ENCODE data around the gene TTC16. TPM values are rescaled to one million over a fixed set of nuclear protein-coding genes. Genes with fewer than 3 reads are reported as not detected.

Gene TTC16
- total RNA-seq, 2 experiments from 2014 or later: 1.6 to 2.1 TPM

GRCh38 chr9:127724012-127724411 is 8.1 kb downstream of the TTC16 start:
- no peaks in the 10 kb centered on the region for H3K9me3 Mint-ChIP-seq
- CTCF ChIA-PET: interaction anchor here (2.7 kb wide), 1 partner anchor 11 kb away, joined by 7 read pairs; the partner anchor contains the start of gene TOR2A
- H3K36me3 Mint-ChIP-seq (ENCODE audit: low read depth): no peaks in the 10 kb centered on the region
- intact Hi-C loops (cut with DNase I, micrococcal nuclease): no loop called here
- TF ChIP-seq CTCF (IDR thresholded peaks at IDR 0.05): no peak
- Histone ChIP-seq H3K4me1 (ENCODE audit: insufficient read depth, low read length) (peaks cover 36% of the 10 kb centered on the region), H3K27ac (ENCODE audit: low read depth in 1 of 2, low read length in 2 of 2) (no peak overlapping the region), H3K4me3 (ENCODE audit: low read length) (no peak overlapping the region), H3K27me3 (ENCODE audit: control insufficient read depth in 1 of 2, insufficient read depth in 2 of 2, low read length in 2 of 2) (no peaks in the 10 kb centered on the region), H3K9me3 (ENCODE audit: control insufficient read depth in 1 of 2, insufficient read depth in 1 of 2, low read length in 2 of 2) (no peaks in the 10 kb centered on the region), H3K36me3 (ENCODE audit: insufficient read depth, low read length) (no peaks in the 10 kb centered on the region)
- peaks cover 10% of the 10 kb centered on the region for H3K4me1 Mint-ChIP-seq (ENCODE audit: low read depth)
- POLR2A ChIA-PET: interaction anchor here (0.6 to 1.1 kb wide), 2 partner anchors 8 to 724 kb away, joined by 4 read pairs; partner anchors contain the start of genes PTRH1 and TTC16
- no peaks in the 10 kb centered on the region for H3K27me3 Mint-ChIP-seq
- DNase-seq: no peak
- ATAC-seq (ENCODE audit: poor library complexity): no peak
- H3K27ac Mint-ChIP-seq: no peak overlapping the region
- no peak overlapping the region for H3K4me3 Mint-ChIP-seq

GRCh38 chr9:127726871-127727270 is 11.0 kb downstream of the TTC16 start:
- Mint-ChIP-seq H3K4me3 (no peak overlapping the region), H3K4me1 (ENCODE audit: low read depth) (no peaks in the 10 kb centered on the region), H3K27ac (no peak overlapping the region), H3K36me3 (ENCODE audit: low read depth) (peaks cover 4% of the 10 kb centered on the region), H3K9me3 (no peaks in the 10 kb centered on the region), H3K27me3 (no peaks in the 10 kb centered on the region)
- ATAC-seq (ENCODE audit: poor library complexity): no peak
- ChIA-PET POLR2A (no interaction called here), CTCF (no interaction called here)
- no peak overlapping the region for H3K27ac ChIP-seq (ENCODE audit: low read depth in 1 of 2, low read length in 2 of 2)
- intact Hi-C loops (cut with DNase I, micrococcal nuclease): no loop called here
- no peak overlapping the region for H3K4me3 ChIP-seq (ENCODE audit: low read length)
- no peak for TF ChIP-seq CTCF (IDR thresholded peaks at IDR 0.05)
- H3K9me3 ChIP-seq (ENCODE audit: control insufficient read depth in 1 of 2, insufficient read depth in 1 of 2, low read length in 2 of 2): no peaks in the 10 kb centered on the region
- peaks cover 10% of the 10 kb centered on the region for H3K4me1 ChIP-seq (ENCODE audit: insufficient read depth, low read length)
- DNase-seq: no peak
- H3K36me3 ChIP-seq (ENCODE audit: insufficient read depth, low read length): peaks cover 9% of the 10 kb centered on the region
- H3K27me3 ChIP-seq (ENCODE audit: control insufficient read depth in 1 of 2, insufficient read depth in 2 of 2, low read length in 2 of 2): no peaks in the 10 kb centered on the region

GRCh38 chr9:127728808-127729207 is 12.9 kb downstream of the TTC16 start:
- no peak for TF ChIP-seq CTCF (IDR thresholded peaks at IDR 0.05)
- H3K27ac Mint-ChIP-seq: no peak overlapping the region
- H3K9me3 Mint-ChIP-seq: no peaks in the 10 kb centered on the region
- peaks cover 4% of the 10 kb centered on the region for H3K4me1 ChIP-seq (ENCODE audit: insufficient read depth, low read length)
- H3K4me1 Mint-ChIP-seq (ENCODE audit: low read depth): no peaks in the 10 kb centered on the region
- ChIA-PET CTCF (interaction anchor here (0.6 kb wide), 1 partner anchor 28 kb away, joined by 3 read pairs; no protein-coding TSS in a partner anchor), POLR2A (interaction anchor here (1.3 kb wide), 1 partner anchor 57 kb away, joined by 3 read pairs; no protein-coding TSS in a partner anchor)
- H3K36me3 ChIP-seq (ENCODE audit: insufficient read depth, low read length): peaks cover 22% of the 10 kb centered on the region
- H3K4me3 ChIP-seq (ENCODE audit: low read length): no peak overlapping the region
- no peak overlapping the region for H3K27ac ChIP-seq (ENCODE audit: low read depth in 1 of 2, low read length in 2 of 2)
- peaks cover 5% of the 10 kb centered on the region for H3K36me3 Mint-ChIP-seq (ENCODE audit: low read depth)
- no peaks in the 10 kb centered on the region for H3K27me3 Mint-ChIP-seq
- no peaks in the 10 kb centered on the region for H3K27me3 ChIP-seq (ENCODE audit: control insufficient read depth in 1 of 2, insufficient read depth in 2 of 2, low read length in 2 of 2)
- no peaks in the 10 kb centered on the region for H3K9me3 ChIP-seq (ENCODE audit: control insufficient read depth in 1 of 2, insufficient read depth in 1 of 2, low read length in 2 of 2)
- no peak overlapping the region for H3K4me3 Mint-ChIP-seq
- intact Hi-C loops (cut with DNase I, micrococcal nuclease): loop anchor here in 1 of 2 experiments (1.0 kb wide), 1 partner anchor 137 kb away; no protein-coding TSS in a partner anchor
- DNase-seq: no peak
- ATAC-seq (ENCODE audit: poor library complexity): no peak
